ENCODE measurements around the gene ACTR2. TPM values are rescaled to one million over a fixed set of nuclear protein-coding genes. Genes with fewer than 3 reads are reported as not detected.
A peak's percentile ranks its signal among the peaks of the same experiment; 100 is the strongest.

Gene ACTR2
- total and polyA plus RNA-seq, 2 of the 13 experiments (the other 11 are each of a cell fraction or from before 2014, with no cell fraction given) = 51.2 to 100 TPM

- TF ChIP-seq ZFP91 (CRISPR knock-in tag; IDR thresholded peaks at IDR 0.05; ENCODE audit: borderline replicate concordance) (no peak), ZBTB3 (CRISPR knock-in tag; IDR thresholded peaks at IDR 0.05; ENCODE audit: borderline replicate concordance, low read depth) (no peak), CHD4 (IDR thresholded peaks at IDR 0.05; ENCODE audit: borderline replicate concordance, low read length) (no peak), HNRNPH1 (optimal IDR thresholded peaks at IDR 0.05; ENCODE audit: low read depth, low read length) (no peak), TMF1 (CRISPR knock-in tag; IDR thresholded peaks at IDR 0.05; ENCODE audit: low read depth) (no peak), PRDM10 (CRISPR knock-in tag; IDR thresholded peaks at IDR 0.05; ENCODE audit: low read depth) (no peak), TP53 (CRISPR knock-in tag; conservative IDR thresholded peaks at IDR 0.05) (no peak), HNRNPLL (IDR thresholded peaks at IDR 0.05; ENCODE audit: low read depth, low read length, poor library complexity, severe bottlenecking) (no peak), ZNF281 (CRISPR knock-in tag; IDR thresholded peaks at IDR 0.05; ENCODE audit: borderline replicate concordance) (no peak), SOX13 (IDR thresholded peaks at IDR 0.05) (0 out of 2 replicates have a peak, but pooled peaks have one; percentile 23), SOX13 (CRISPR knock-in tag; conservative IDR thresholded peaks at IDR 0.05 in 1 of 2, IDR thresholded peaks at IDR 0.05 in 1 of 2) (no peak), ARID4A (CRISPR knock-in tag; IDR thresholded peaks at IDR 0.05; ENCODE audit: borderline replicate concordance) (no peak), ZKSCAN5 (CRISPR knock-in tag; IDR thresholded peaks at IDR 0.05) (no peak)
Measured at GRCh38 chr2:65227020-65227455, 593 bp upstream of the ACTR2 start (continued).

Measured in HepG2 (cell line).